ENCODE measurements around the gene MED23. TPM values are rescaled to one million over a fixed set of nuclear protein-coding genes. Genes with fewer than 3 reads are reported as not detected.

Gene MED23
- total RNA-seq, 1 donor from 2014 or later: 35.0 TPM

GRCh38 chr6:131655387-131655786, 27.3 kb upstream of the MED23 start:
- H3K9ac ChIP-seq (ENCODE audit: low read depth in 1 of 3, low read length in 3 of 3): no peak overlapping the region
- no peak overlapping the region for H3K4me3 ChIP-seq (ENCODE audit: low read length in 3 of 3)
- H3K27ac ChIP-seq (ENCODE audit: low read depth, low read length): no peak overlapping the region
- H3K36me3 ChIP-seq (ENCODE audit: control insufficient read depth in 3 of 3, insufficient read depth in 3 of 3, low read length in 3 of 3): no peaks in the 10 kb centered on the region
- no peaks in the 10 kb centered on the region for H3K27me3 ChIP-seq (ENCODE audit: control insufficient read depth in 3 of 3, insufficient read depth in 3 of 3, low read length in 3 of 3)
- no peaks in the 10 kb centered on the region for H3K9me3 ChIP-seq (ENCODE audit: control insufficient read depth in 3 of 3, low read length in 3 of 3)
- peaks cover 0 to 4% (median 0%) of the 10 kb centered on the region in 3 donors for H3K4me1 ChIP-seq (ENCODE audit: control insufficient read depth in 3 of 3, insufficient read depth in 3 of 3, low read length in 3 of 3)

- no peaks in the 10 kb centered on the region for H3K36me3 ChIP-seq (ENCODE audit: control insufficient read depth in 3 of 3, insufficient read depth in 3 of 3, low read length in 3 of 3)
- H3K4me1 ChIP-seq (ENCODE audit: control insufficient read depth in 3 of 3, insufficient read depth in 3 of 3, low read length in 3 of 3): peaks cover 0 to 4% (median 0%) of the 10 kb centered on the region in 3 donors
- H3K4me3 ChIP-seq (ENCODE audit: low read length in 3 of 3): no peak overlapping the region
- no peaks in the 10 kb centered on the region for H3K27me3 ChIP-seq (ENCODE audit: control insufficient read depth in 3 of 3, insufficient read depth in 3 of 3, low read length in 3 of 3)
- H3K9ac ChIP-seq (ENCODE audit: low read depth in 1 of 3, low read length in 3 of 3): no peak overlapping the region
- no peaks in the 10 kb centered on the region for H3K9me3 ChIP-seq (ENCODE audit: control insufficient read depth in 3 of 3, low read length in 3 of 3)
- H3K27ac ChIP-seq (ENCODE audit: low read depth, low read length): no peak overlapping the region
These were observed 26.3 kb upstream of the MED23 start for GRCh38 chr6:131654326-131654725.

GRCh38 chr6:131652472-131652871, 24.4 kb upstream of the MED23 start:
- no peak overlapping the region for H3K4me3 ChIP-seq (ENCODE audit: low read length in 3 of 3)
- H3K9me3 ChIP-seq (ENCODE audit: control insufficient read depth in 3 of 3, low read length in 3 of 3): no peaks in the 10 kb centered on the region
- H3K4me1 ChIP-seq (ENCODE audit: control insufficient read depth in 3 of 3, insufficient read depth in 3 of 3, low read length in 3 of 3): peaks cover 0 to 4% (median 0%) of the 10 kb centered on the region in 3 donors
- no peak overlapping the region for H3K9ac ChIP-seq (ENCODE audit: low read depth in 1 of 3, low read length in 3 of 3)
- H3K27ac ChIP-seq (ENCODE audit: low read depth, low read length): no peak overlapping the region
- H3K27me3 ChIP-seq (ENCODE audit: control insufficient read depth in 3 of 3, insufficient read depth in 3 of 3, low read length in 3 of 3): no peaks in the 10 kb centered on the region
- no peaks in the 10 kb centered on the region for H3K36me3 ChIP-seq (ENCODE audit: control insufficient read depth in 3 of 3, insufficient read depth in 3 of 3, low read length in 3 of 3)

GRCh38 chr6:131651782-131652181, 23.7 kb upstream of the MED23 start:
- Histone ChIP-seq H3K4me3 (ENCODE audit: low read length in 3 of 3) (no peak overlapping the region), H3K9me3 (ENCODE audit: control insufficient read depth in 3 of 3, low read length in 3 of 3) (no peaks in the 10 kb centered on the region), H3K36me3 (ENCODE audit: control insufficient read depth in 3 of 3, insufficient read depth in 3 of 3, low read length in 3 of 3) (no peaks in the 10 kb centered on the region), H3K27me3 (ENCODE audit: control insufficient read depth in 3 of 3, insufficient read depth in 3 of 3, low read length in 3 of 3) (no peaks in the 10 kb centered on the region), H3K9ac (ENCODE audit: low read depth in 1 of 3, low read length in 3 of 3) (no peak overlapping the region), H3K27ac (ENCODE audit: low read depth, low read length) (no peak overlapping the region), H3K4me1 (ENCODE audit: control insufficient read depth in 3 of 3, insufficient read depth in 3 of 3, low read length in 3 of 3) (peaks cover 0 to 4% (median 0%) of the 10 kb centered on the region in 3 donors)

- Histone ChIP-seq H3K4me3 (ENCODE audit: low read length in 3 of 3) (no peak overlapping the region), H3K27ac (ENCODE audit: low read depth, low read length) (no peak overlapping the region), H3K9ac (ENCODE audit: low read depth in 1 of 3, low read length in 3 of 3) (no peak overlapping the region), H3K36me3 (ENCODE audit: control insufficient read depth in 3 of 3, insufficient read depth in 3 of 3, low read length in 3 of 3) (no peaks in the 10 kb centered on the region), H3K27me3 (ENCODE audit: control insufficient read depth in 3 of 3, insufficient read depth in 3 of 3, low read length in 3 of 3) (no peaks in the 10 kb centered on the region), H3K9me3 (ENCODE audit: control insufficient read depth in 3 of 3, low read length in 3 of 3) (no peaks in the 10 kb centered on the region), H3K4me1 (ENCODE audit: control insufficient read depth in 3 of 3, insufficient read depth in 3 of 3, low read length in 3 of 3) (no peaks in the 10 kb centered on the region)
These were observed 18.2 kb upstream of the MED23 start for GRCh38 chr6:131646249-131646670.

GRCh38 chr6:131645846-131646245, 17.8 kb upstream of the MED23 start:
- Histone ChIP-seq H3K9ac (ENCODE audit: low read depth in 1 of 3, low read length in 3 of 3) (no peak overlapping the region), H3K9me3 (ENCODE audit: control insufficient read depth in 3 of 3, low read length in 3 of 3) (no peaks in the 10 kb centered on the region), H3K4me3 (ENCODE audit: low read length in 3 of 3) (no peak overlapping the region), H3K27ac (ENCODE audit: low read depth, low read length) (no peak overlapping the region), H3K4me1 (ENCODE audit: control insufficient read depth in 3 of 3, insufficient read depth in 3 of 3, low read length in 3 of 3) (no peaks in the 10 kb centered on the region), H3K27me3 (ENCODE audit: control insufficient read depth in 3 of 3, insufficient read depth in 3 of 3, low read length in 3 of 3) (no peaks in the 10 kb centered on the region), H3K36me3 (ENCODE audit: control insufficient read depth in 3 of 3, insufficient read depth in 3 of 3, low read length in 3 of 3) (no peaks in the 10 kb centered on the region)

- Histone ChIP-seq H3K4me3 (ENCODE audit: low read length in 3 of 3) (no peak overlapping the region), H3K4me1 (ENCODE audit: control insufficient read depth in 3 of 3, insufficient read depth in 3 of 3, low read length in 3 of 3) (no peaks in the 10 kb centered on the region), H3K27me3 (ENCODE audit: control insufficient read depth in 3 of 3, insufficient read depth in 3 of 3, low read length in 3 of 3) (no peaks in the 10 kb centered on the region), H3K9ac (ENCODE audit: low read depth in 1 of 3, low read length in 3 of 3) (no peak overlapping the region), H3K27ac (ENCODE audit: low read depth, low read length) (no peak overlapping the region), H3K36me3 (ENCODE audit: control insufficient read depth in 3 of 3, insufficient read depth in 3 of 3, low read length in 3 of 3) (no peaks in the 10 kb centered on the region), H3K9me3 (ENCODE audit: control insufficient read depth in 3 of 3, low read length in 3 of 3) (no peaks in the 10 kb centered on the region)
These were observed 16.9 kb upstream of the MED23 start for GRCh38 chr6:131644921-131645320.

- Histone ChIP-seq H3K9me3 (ENCODE audit: control insufficient read depth in 3 of 3, low read length in 3 of 3) (no peaks in the 10 kb centered on the region), H3K9ac (ENCODE audit: low read depth in 1 of 3, low read length in 3 of 3) (no peak overlapping the region), H3K27me3 (ENCODE audit: control insufficient read depth in 3 of 3, insufficient read depth in 3 of 3, low read length in 3 of 3) (no peaks in the 10 kb centered on the region)
These were observed 15.9 kb upstream of the MED23 start for GRCh38 chr6:131643855-131644460.

GRCh38 chr6:131642987-131643611, 15.1 kb upstream of the MED23 start:
- Histone ChIP-seq H3K27me3 (ENCODE audit: control insufficient read depth in 3 of 3, insufficient read depth in 3 of 3, low read length in 3 of 3) (no peaks in the 10 kb centered on the region), H3K9me3 (ENCODE audit: control insufficient read depth in 3 of 3, low read length in 3 of 3) (no peaks in the 10 kb centered on the region), H3K27ac (ENCODE audit: low read depth, low read length) (no peak overlapping the region), H3K9ac (ENCODE audit: low read depth in 1 of 3, low read length in 3 of 3) (no peak overlapping the region), H3K4me3 (ENCODE audit: low read length in 3 of 3) (no peak overlapping the region), H3K36me3 (ENCODE audit: control insufficient read depth in 3 of 3, insufficient read depth in 3 of 3, low read length in 3 of 3) (no peaks in the 10 kb centered on the region), H3K4me1 (ENCODE audit: control insufficient read depth in 3 of 3, insufficient read depth in 3 of 3, low read length in 3 of 3) (no peaks in the 10 kb centered on the region)

More at GRCh38 chr6:131643855-131644460, 15.9 kb upstream of the MED23 start:
- Histone ChIP-seq H3K4me3 (ENCODE audit: low read length in 3 of 3) (no peak overlapping the region), H3K27ac (ENCODE audit: low read depth, low read length) (no peak overlapping the region), H3K4me1 (ENCODE audit: control insufficient read depth in 3 of 3, insufficient read depth in 3 of 3, low read length in 3 of 3) (no peaks in the 10 kb centered on the region), H3K36me3 (ENCODE audit: control insufficient read depth in 3 of 3, insufficient read depth in 3 of 3, low read length in 3 of 3) (no peaks in the 10 kb centered on the region)

- no peak overlapping the region for H3K27ac ChIP-seq (ENCODE audit: low read depth, low read length)
- H3K9me3 ChIP-seq (ENCODE audit: control insufficient read depth in 3 of 3, low read length in 3 of 3): no peaks in the 10 kb centered on the region
- H3K4me1 ChIP-seq (ENCODE audit: control insufficient read depth in 3 of 3, insufficient read depth in 3 of 3, low read length in 3 of 3): no peaks in the 10 kb centered on the region
- no peak overlapping the region for H3K9ac ChIP-seq (ENCODE audit: low read depth in 1 of 3, low read length in 3 of 3)
- H3K4me3 ChIP-seq (ENCODE audit: low read length in 3 of 3): no peak overlapping the region
- no peaks in the 10 kb centered on the region for H3K36me3 ChIP-seq (ENCODE audit: control insufficient read depth in 3 of 3, insufficient read depth in 3 of 3, low read length in 3 of 3)
- H3K27me3 ChIP-seq (ENCODE audit: control insufficient read depth in 3 of 3, insufficient read depth in 3 of 3, low read length in 3 of 3): no peaks in the 10 kb centered on the region
These were observed 14.5 kb upstream of the MED23 start for GRCh38 chr6:131642565-131642964.

Measured in skeletal muscle tissue (tissue), 4 donors.